Neural cell (in vitro differentiated cells): ENCODE results near the gene PRPF38A. TPM values are rescaled to one million over a fixed set of nuclear protein-coding genes. Genes with fewer than 3 reads are reported as not detected.
"Not testable (repeated sequence)": the region's sequence is repeated elsewhere in the genome, so short reads cannot be mapped to it uniquely, and the experiment has no call there.

Experiments used
- H2AFZ ChIP-seq: fragments of 200-600, 300-800 bp; sonication (generic), shearing (Covaris generic); 2 replicates; pipeline ENCODE4 v1.6.0; 2014; ENCODE audit warnings: low read depth, mild to moderate bottlenecking, antibody characterized with exemption, low read length, moderate library complexity
- H3F3A ChIP-seq: fragments of 200-600 bp; shearing (Covaris generic); 2 replicates; pipeline ENCODE4 v1.6.1; 2016; ENCODE audit warnings: mild to moderate bottlenecking, moderate library complexity, mixed read lengths, antibody characterized with exemption, low read length; ENCODE audit not compliant: insufficient read depth, poor library complexity, severe bottlenecking
- H3K27ac ChIP-seq: fragments of 200-600, 300-800 bp; sonication (generic), shearing (Covaris generic); 2 replicates; pipeline ENCODE4 v1.5.1; 2014; ENCODE audit warnings: mild to moderate bottlenecking, low read length, moderate library complexity
- H3K27me3 ChIP-seq: fragments of 300-800, 200-600 bp; sonication (generic), shearing (Covaris generic); 2 replicates; pipeline ENCODE4 v1.6.0; 2014; ENCODE audit warnings: mild to moderate bottlenecking, low read depth, low read length, moderate library complexity; ENCODE audit not compliant: insufficient read depth
- H3K36me3 ChIP-seq: fragments of 300-800, 200-600 bp; sonication (generic), shearing (Covaris generic); 2 replicates; pipeline ENCODE4 v1.5.1; 2014; ENCODE audit warnings: mild to moderate bottlenecking, antibody characterized with exemption, low read length, moderate library complexity; ENCODE audit not compliant: insufficient read depth
- H3K4me2 ChIP-seq: fragments of 300-800, 200-600 bp; sonication (generic), shearing (Covaris generic); 2 replicates; pipeline ENCODE4 v1.6.0; 2014; ENCODE audit warnings: mild to moderate bottlenecking, low read length
- H3K4me3 ChIP-seq: fragments of 300-800, 200-600 bp; sonication (generic), shearing (Covaris generic); 2 replicates; pipeline ENCODE4 v1.5.1; 2014; ENCODE audit warnings: mild to moderate bottlenecking, low read length, moderate library complexity
- H3K79me2 ChIP-seq: fragments of 200-600 bp; shearing (Covaris generic); replicated peaks from 2 replicates; pipeline ENCODE4 v1.6.0; 2014; ENCODE audit warnings: mild to moderate bottlenecking, low read length, moderate library complexity; ENCODE audit not compliant: insufficient read depth
- H3K9ac ChIP-seq: fragments of 300-800, 200-600 bp; sonication (generic), shearing (Covaris generic); 2 replicates; pipeline ENCODE4 v1.6.1; 2016; ENCODE audit warnings: mild to moderate bottlenecking, low read length, mixed read lengths
- H3K9me2 ChIP-seq: fragments of 200-600 bp; shearing (Covaris generic); 2 replicates; pipeline ENCODE4 v1.6.1; 2016; ENCODE audit warnings: mild to moderate bottlenecking, low read length, mixed read lengths; ENCODE audit not compliant: insufficient read depth
- H3K9me3 ChIP-seq: fragments of 200-600, 300-800 bp; sonication (generic), shearing (Covaris generic); 2 replicates; pipeline ENCODE4 v1.6.1; 2016; ENCODE audit warnings: mild to moderate bottlenecking, mixed run types, low read length, moderate library complexity, mixed read lengths
- H4K20me1 ChIP-seq: fragments of 200-600 bp; shearing (Covaris generic); 2 replicates; pipeline ENCODE4 v1.6.1; 2016; ENCODE audit warnings: mild to moderate bottlenecking, mixed run types; ENCODE audit not compliant: insufficient read depth
- CTCF ChIP-seq: fragments of 450-650 bp; IDR thresholded peaks from 2 replicates; pipeline ENCODE4 v1.5.1; 2014; ENCODE audit warnings: antibody characterized with exemption, mild to moderate bottlenecking, moderate library complexity; ENCODE audit not compliant: poor library complexity, severe bottlenecking
- EP300 ChIP-seq: fragments of 450-650 bp; conservative IDR thresholded peaks from 2 replicates; pipeline ENCODE4 v1.6.1; 2014; ENCODE audit warnings: antibody characterized with exemption, mild to moderate bottlenecking, moderate library complexity; ENCODE audit not compliant: poor library complexity, severe bottlenecking
- EZH2 ChIP-seq: fragments of 200-600, 300-800 bp; shearing (Covaris generic), sonication (generic); IDR thresholded peaks from 2 replicates; pipeline ENCODE4 v1.6.1; 2014; ENCODE audit warnings: antibody characterized with exemption, low read length, borderline replicate concordance, mild to moderate bottlenecking; ENCODE audit not compliant: insufficient read depth, poor library complexity, severe bottlenecking
- MXI1 ChIP-seq: fragments of 450-650 bp; conservative IDR thresholded peaks from 2 replicates; pipeline ENCODE4 v1.6.1; 2014; ENCODE audit warnings: antibody characterized with exemption, mild to moderate bottlenecking; ENCODE audit not compliant: poor library complexity, severe bottlenecking
- POLR2AphosphoS5 ChIP-seq: IDR thresholded peaks from 2 replicates; pipeline ENCODE4 v1.6.1; 2012
- RAD21 ChIP-seq: fragments of 450-650 bp; conservative IDR thresholded peaks from 2 replicates; pipeline ENCODE4 v1.6.1; 2014; ENCODE audit warnings: antibody characterized with exemption, mild to moderate bottlenecking, moderate library complexity
- REST ChIP-seq: IDR thresholded peaks from 2 replicates; pipeline ENCODE4 v1.6.1; 2012; ENCODE audit warnings: borderline replicate concordance
- SMC3 ChIP-seq: fragments of 450-650 bp; conservative IDR thresholded peaks from 2 replicates; pipeline ENCODE4 v1.6.1; 2014; ENCODE audit warnings: antibody characterized with exemption, mild to moderate bottlenecking, moderate library complexity; ENCODE audit not compliant: poor library complexity
- TAF1 ChIP-seq: IDR thresholded peaks from 2 replicates; pipeline ENCODE4 v1.6.1; 2012; ENCODE audit warnings: low read depth
- polyA plus RNA-seq: library from polyadenylated mRNA; depleted of rRNA; stranded (reverse); fragments of >200 nt; gene quantifications from 2 replicates; pipeline ENCODE4 v1.2.3, GENCODE V29; 2014

PRPF38A gene
- polyA plus RNA-seq, 1 donor from 2014 or later, result 18.0 TPM

DNA sequence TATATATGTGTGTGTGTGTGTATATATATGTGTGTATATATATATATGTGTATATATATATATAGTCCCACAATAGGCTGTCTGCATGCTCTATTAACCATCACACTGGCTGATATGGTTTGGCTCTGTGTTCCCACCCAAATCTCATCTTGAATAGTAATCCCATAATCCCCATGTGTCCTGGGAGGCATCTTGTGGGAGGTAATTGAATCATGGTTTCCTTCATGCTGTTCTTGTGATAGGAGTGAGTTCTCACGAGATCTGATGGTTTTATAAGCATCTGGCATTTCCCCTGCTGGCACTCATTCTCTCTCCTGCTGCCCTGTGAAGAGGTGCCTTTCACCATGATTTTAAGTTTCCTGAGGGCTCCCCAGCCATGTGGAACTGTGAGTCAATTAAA is 34.6 kb upstream of the PRPF38A start:
- not testable (repeated sequence) for H4K20me1 ChIP-seq, H3K4me3 ChIP-seq, H3K27me3 ChIP-seq, H3K9me3 ChIP-seq, H3K9ac ChIP-seq, H3K4me2 ChIP-seq, H3K79me2 ChIP-seq, H2AFZ ChIP-seq, H3K9me2 ChIP-seq, H3K27ac ChIP-seq, H3F3A ChIP-seq, H3K36me3 ChIP-seq

DNA sequence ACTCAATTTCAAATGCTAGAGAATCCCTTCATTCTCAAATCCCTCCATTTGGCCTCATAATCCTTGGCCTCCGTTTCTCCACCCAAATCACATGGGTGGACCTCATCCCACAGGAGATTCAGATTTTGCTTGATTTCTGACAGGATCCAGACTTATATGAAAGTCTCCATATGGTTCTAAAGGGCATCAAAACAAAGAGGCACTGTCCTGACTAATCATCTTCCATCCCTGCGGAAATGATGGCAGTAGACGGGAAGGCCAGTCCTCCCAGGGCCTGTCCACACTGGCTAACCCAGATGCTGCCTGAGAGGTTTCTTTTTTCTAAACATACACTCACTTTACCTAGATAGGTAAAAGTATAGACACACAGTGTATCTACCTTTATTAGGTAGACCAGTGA is 19.0 kb upstream of the PRPF38A start:
- no peaks in the 10 kb centered on the region for H3F3A ChIP-seq
- no peaks in the 10 kb centered on the region for H3K79me2 ChIP-seq
- no peak overlapping the region for H3K9ac ChIP-seq
- H3K4me3 ChIP-seq, result no peak overlapping the region
- H3K9me3 ChIP-seq, result no peaks in the 10 kb centered on the region
- no peak overlapping the region for H2AFZ ChIP-seq
- no peak for TF ChIP-seq TAF1
- no peak for TF ChIP-seq EP300
- TF ChIP-seq POLR2AphosphoS5, result no peak
- no peak for TF ChIP-seq RAD21
- no peak for TF ChIP-seq CTCF
- no peak for TF ChIP-seq EZH2
- TF ChIP-seq MXI1, result no peak
- no peak for TF ChIP-seq SMC3
- TF ChIP-seq REST, result no peak
- no peaks in the 10 kb centered on the region for H3K9me2 ChIP-seq
- H3K36me3 ChIP-seq, result no peaks in the 10 kb centered on the region
- H3K27ac ChIP-seq, result no peak overlapping the region
- H4K20me1 ChIP-seq, result no peaks in the 10 kb centered on the region
- no peaks in the 10 kb centered on the region for H3K27me3 ChIP-seq
- no peak overlapping the region for H3K4me2 ChIP-seq

GRCh38 chr1:52386458-52386857 is 17.9 kb upstream of the PRPF38A start:
- Histone ChIP-seq H3K4me2 (no peak overlapping the region), H3K9ac (no peak overlapping the region), H3F3A (no peaks in the 10 kb centered on the region), H3K9me3 (no peaks in the 10 kb centered on the region), H3K27ac (no peak overlapping the region), H4K20me1 (no peaks in the 10 kb centered on the region), H3K27me3 (no peaks in the 10 kb centered on the region), H3K9me2 (no peaks in the 10 kb centered on the region), H3K79me2 (no peaks in the 10 kb centered on the region), H3K4me3 (no peak overlapping the region), H3K36me3 (no peaks in the 10 kb centered on the region), H2AFZ (no peak overlapping the region)
- no peak for TF ChIP-seq EZH2
- TF ChIP-seq POLR2AphosphoS5, result no peak
- no peak for TF ChIP-seq CTCF
